ENCODE measurements around the gene BAHCC1. TPM values are rescaled to one million over a fixed set of nuclear protein-coding genes. Genes with fewer than 3 reads are reported as not detected.

The BAHCC1 gene
- total RNA-seq, 1 experiment from 2014 or later = 33.7 TPM

GRCh38 chr17:81458628-81459027 lies 63.4 kb downstream of the BAHCC1 start:
- ChIA-PET POLR2A (ENCODE audit: unreplicated experiment) (no interaction called here), CTCF (no interaction called here)
- TF ChIP-seq, protein P1, sequence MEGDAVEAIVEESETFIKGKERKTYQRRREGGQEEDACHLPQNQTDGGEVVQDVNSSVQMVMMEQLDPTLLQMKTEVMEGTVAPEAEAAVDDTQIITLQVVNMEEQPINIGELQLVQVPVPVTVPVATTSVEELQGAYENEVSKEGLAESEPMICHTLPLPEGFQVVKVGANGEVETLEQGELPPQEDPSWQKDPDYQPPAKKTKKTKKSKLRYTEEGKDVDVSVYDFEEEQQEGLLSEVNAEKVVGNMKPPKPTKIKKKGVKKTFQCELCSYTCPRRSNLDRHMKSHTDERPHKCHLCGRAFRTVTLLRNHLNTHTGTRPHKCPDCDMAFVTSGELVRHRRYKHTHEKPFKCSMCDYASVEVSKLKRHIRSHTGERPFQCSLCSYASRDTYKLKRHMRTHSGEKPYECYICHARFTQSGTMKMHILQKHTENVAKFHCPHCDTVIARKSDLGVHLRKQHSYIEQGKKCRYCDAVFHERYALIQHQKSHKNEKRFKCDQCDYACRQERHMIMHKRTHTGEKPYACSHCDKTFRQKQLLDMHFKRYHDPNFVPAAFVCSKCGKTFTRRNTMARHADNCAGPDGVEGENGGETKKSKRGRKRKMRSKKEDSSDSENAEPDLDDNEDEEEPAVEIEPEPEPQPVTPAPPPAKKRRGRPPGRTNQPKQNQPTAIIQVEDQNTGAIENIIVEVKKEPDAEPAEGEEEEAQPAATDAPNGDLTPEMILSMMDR (conservative IDR thresholded peaks at IDR 0.05) = no peak
- TF ChIP-seq EZH2 (IDR thresholded peaks at IDR 0.05; ENCODE audit: low read depth) = no peak
- no peaks in the 10 kb centered on the region for H3K4me1 ChIP-seq (replicated peaks; ENCODE audit: insufficient read depth)
- no peak overlapping the region for H2AFZ ChIP-seq
- H3K27me3 ChIP-seq (ENCODE audit: insufficient read depth, low read depth) = no peaks in the 10 kb centered on the region
- no peak for DNase-seq
- H3K36me3 ChIP-seq (ENCODE audit: low read depth) = no peaks in the 10 kb centered on the region
- no peak overlapping the region for H3K4me3 ChIP-seq
- intact Hi-C loops (cut with micrococcal nuclease; ENCODE audit: unreplicated experiment) = no loop called here
- no peaks in the 10 kb centered on the region for H3K9me2 ChIP-seq (ENCODE audit: insufficient read depth)
- BruUV-seq (replicated peaks) = no TSS peak
- no peaks in the 10 kb centered on the region for H3K9me3 ChIP-seq (ENCODE audit: insufficient read depth, low read depth)
- H4K20me1 ChIP-seq (ENCODE audit: insufficient read depth) = no peaks in the 10 kb centered on the region
- H3K79me2 ChIP-seq (ENCODE audit: low read depth) = no peaks in the 10 kb centered on the region
- H3K4me2 ChIP-seq = no peak overlapping the region
- H3F3A ChIP-seq (ENCODE audit: insufficient read depth, low read depth) = no peaks in the 10 kb centered on the region
- H3K27ac ChIP-seq = no peak overlapping the region

DNA sequence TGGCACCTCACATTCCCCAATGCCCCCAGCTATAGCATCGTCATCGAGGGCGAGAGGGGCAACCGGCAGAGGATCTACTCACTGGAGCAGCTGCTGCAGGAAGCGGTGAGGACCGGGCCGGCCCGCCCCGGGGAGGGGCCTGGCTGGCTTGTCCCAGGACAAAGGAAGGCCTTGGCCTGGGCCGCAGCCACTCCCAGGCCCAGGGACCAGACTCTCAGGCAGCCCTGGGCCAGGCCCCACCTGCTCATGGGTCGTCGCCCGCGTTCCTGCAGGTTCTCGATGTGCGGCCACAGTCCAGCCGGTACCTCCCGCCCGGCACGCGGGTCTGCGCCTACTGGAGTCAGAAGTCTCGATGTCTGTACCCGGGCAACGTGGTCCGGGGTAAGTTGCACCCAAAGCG lies 64.0 kb downstream of the BAHCC1 start:
- H3K4me1 ChIP-seq (replicated peaks; ENCODE audit: insufficient read depth) = no peaks in the 10 kb centered on the region
- H3F3A ChIP-seq (ENCODE audit: insufficient read depth, low read depth) = no peaks in the 10 kb centered on the region
- no peak overlapping the region for H3K27ac ChIP-seq
- no peaks in the 10 kb centered on the region for H3K36me3 ChIP-seq (ENCODE audit: low read depth)
- TF ChIP-seq, protein P1 (conservative IDR thresholded peaks at IDR 0.05) = no peak
- no peak for TF ChIP-seq EZH2 (IDR thresholded peaks at IDR 0.05; ENCODE audit: low read depth)
- H3K79me2 ChIP-seq (ENCODE audit: low read depth) = no peaks in the 10 kb centered on the region
- H2AFZ ChIP-seq = no peak overlapping the region
- no TSS peak for BruUV-seq (replicated peaks)
- POLR2A ChIA-PET (ENCODE audit: unreplicated experiment) = interaction anchor here (0.7 kb wide), 1 partner anchor 17 kb away, joined by 5 read pairs; no protein-coding TSS in a partner anchor
- no peaks in the 10 kb centered on the region for H3K9me3 ChIP-seq (ENCODE audit: insufficient read depth, low read depth)
- CTCF ChIA-PET = no interaction called here
- intact Hi-C loops (cut with micrococcal nuclease; ENCODE audit: unreplicated experiment) = no loop called here
- no peak overlapping the region for H3K4me3 ChIP-seq
- H3K9me2 ChIP-seq (ENCODE audit: insufficient read depth) = no peaks in the 10 kb centered on the region
- no peak for DNase-seq
- H3K27me3 ChIP-seq (ENCODE audit: insufficient read depth, low read depth) = no peaks in the 10 kb centered on the region
- H3K4me2 ChIP-seq = no peak overlapping the region
- no peaks in the 10 kb centered on the region for H4K20me1 ChIP-seq (ENCODE audit: insufficient read depth)

GRCh38 chr17:81459864-81460263 lies 64.6 kb downstream of the BAHCC1 start:
- Histone ChIP-seq H3K4me1 (replicated peaks; ENCODE audit: insufficient read depth) (no peaks in the 10 kb centered on the region), H4K20me1 (ENCODE audit: insufficient read depth) (no peaks in the 10 kb centered on the region), H3K27ac (no peak overlapping the region), H3F3A (ENCODE audit: insufficient read depth, low read depth) (no peaks in the 10 kb centered on the region), H3K9me2 (ENCODE audit: insufficient read depth) (no peaks in the 10 kb centered on the region), H3K27me3 (ENCODE audit: insufficient read depth, low read depth) (no peaks in the 10 kb centered on the region), H3K4me3 (no peak overlapping the region), H2AFZ (no peak overlapping the region), H3K79me2 (ENCODE audit: low read depth) (no peaks in the 10 kb centered on the region), H3K36me3 (ENCODE audit: low read depth) (no peaks in the 10 kb centered on the region), H3K9me3 (ENCODE audit: insufficient read depth, low read depth) (no peaks in the 10 kb centered on the region), H3K4me2 (no peak overlapping the region)
- no TSS peak for BruUV-seq (replicated peaks)
- no peak for DNase-seq
- POLR2A ChIA-PET (ENCODE audit: unreplicated experiment) = interaction anchor here (0.7 kb wide), 1 partner anchor 17 kb away, joined by 5 read pairs; no protein-coding TSS in a partner anchor
- no peak for TF ChIP-seq EZH2 (IDR thresholded peaks at IDR 0.05; ENCODE audit: low read depth)
- TF ChIP-seq, protein P1 (conservative IDR thresholded peaks at IDR 0.05) = no peak
- intact Hi-C loops (cut with micrococcal nuclease; ENCODE audit: unreplicated experiment) = no loop called here
- CTCF ChIA-PET = no interaction called here
